ENCODE results near the gene ADCK1. TPM values are rescaled to one million over a fixed set of nuclear protein-coding genes. Genes with fewer than 3 reads are reported as not detected.
A peak's percentile ranks its signal among the peaks of the same experiment; 100 is the strongest.
"Not testable (repeated sequence)": the region's sequence is repeated elsewhere in the genome, so short reads cannot be mapped to it uniquely, and the experiment has no call there.

Gene ADCK1
- total RNA-seq, 4 donors from 2014 or later: 6.0 to 16.0 (median 9.0) TPM

DNA sequence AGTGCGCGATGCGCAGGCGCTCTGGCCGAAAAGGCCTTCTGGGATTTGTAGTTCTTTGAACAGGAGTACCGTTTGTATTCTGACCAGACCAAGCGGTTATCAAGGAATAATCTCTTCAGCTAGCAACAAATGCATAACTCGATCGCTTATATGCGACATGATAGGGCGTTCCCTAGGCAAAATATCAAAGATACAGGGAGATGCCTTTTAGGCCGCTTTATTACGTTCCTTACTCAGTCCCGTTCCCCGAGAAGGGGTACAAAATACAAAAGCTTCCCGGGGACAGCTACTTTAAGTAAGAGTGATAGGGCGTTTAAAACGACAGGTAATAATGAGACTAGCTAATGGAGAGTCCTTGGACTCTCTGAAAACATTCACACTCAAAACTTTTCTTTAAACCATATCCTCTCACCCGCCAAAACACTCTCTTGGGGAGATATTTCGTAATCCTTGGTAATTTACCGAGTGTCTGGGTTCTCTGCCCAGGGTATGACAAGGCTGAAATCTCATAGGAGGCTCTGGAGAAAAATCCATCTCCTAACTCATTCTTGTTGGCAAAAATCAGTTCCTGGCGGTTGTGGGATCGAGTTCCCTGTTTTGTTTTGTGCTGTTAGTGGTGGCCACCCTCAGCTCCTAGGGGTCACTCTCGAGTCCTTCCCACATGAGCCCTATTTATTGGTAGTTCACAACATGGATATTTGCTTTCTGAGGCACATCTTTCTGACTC, 38.5 kb upstream of the ADCK1 start:
- Histone ChIP-seq H3K4me1 (peaks cover 29% of the 10 kb centered on the region), H3K27me3 (no peaks in the 10 kb centered on the region), H3K27ac (peak overlapping the region; percentile 94), H3K36me3 (no peaks in the 10 kb centered on the region), H3K9me3 (no peaks in the 10 kb centered on the region), H3K4me3 (peak overlapping the region; percentile 97)
- TF ChIP-seq POLR2AphosphoS5 (IDR thresholded peaks at IDR 0.05) (no peak), POLR2A (IDR thresholded peaks at IDR 0.05) (no peak), EP300 (IDR thresholded peaks at IDR 0.05) (no peak)
- TF ChIP-seq, protein P1, sequence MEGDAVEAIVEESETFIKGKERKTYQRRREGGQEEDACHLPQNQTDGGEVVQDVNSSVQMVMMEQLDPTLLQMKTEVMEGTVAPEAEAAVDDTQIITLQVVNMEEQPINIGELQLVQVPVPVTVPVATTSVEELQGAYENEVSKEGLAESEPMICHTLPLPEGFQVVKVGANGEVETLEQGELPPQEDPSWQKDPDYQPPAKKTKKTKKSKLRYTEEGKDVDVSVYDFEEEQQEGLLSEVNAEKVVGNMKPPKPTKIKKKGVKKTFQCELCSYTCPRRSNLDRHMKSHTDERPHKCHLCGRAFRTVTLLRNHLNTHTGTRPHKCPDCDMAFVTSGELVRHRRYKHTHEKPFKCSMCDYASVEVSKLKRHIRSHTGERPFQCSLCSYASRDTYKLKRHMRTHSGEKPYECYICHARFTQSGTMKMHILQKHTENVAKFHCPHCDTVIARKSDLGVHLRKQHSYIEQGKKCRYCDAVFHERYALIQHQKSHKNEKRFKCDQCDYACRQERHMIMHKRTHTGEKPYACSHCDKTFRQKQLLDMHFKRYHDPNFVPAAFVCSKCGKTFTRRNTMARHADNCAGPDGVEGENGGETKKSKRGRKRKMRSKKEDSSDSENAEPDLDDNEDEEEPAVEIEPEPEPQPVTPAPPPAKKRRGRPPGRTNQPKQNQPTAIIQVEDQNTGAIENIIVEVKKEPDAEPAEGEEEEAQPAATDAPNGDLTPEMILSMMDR (IDR thresholded peaks at IDR 0.05): no peak
- 1% methylated on average over 24 of the region's 24 CpGs for WGBS
- no peak for DNase-seq (ENCODE audit: low spot score in 2 of 2)

- H3K36me3 ChIP-seq: no peaks in the 10 kb centered on the region
- H3K4me1 ChIP-seq: peaks cover 28% of the 10 kb centered on the region
- no peaks in the 10 kb centered on the region for H3K9me3 ChIP-seq
- H3K27ac ChIP-seq: no peak overlapping the region
- no peak overlapping the region for H3K4me3 ChIP-seq
- DNase-seq (ENCODE audit: low spot score in 2 of 2): no peak
- no peaks in the 10 kb centered on the region for H3K27me3 ChIP-seq
- 61% methylated on average over 1 of the region's 1 CpG for WGBS
- TF ChIP-seq POLR2AphosphoS5 (IDR thresholded peaks at IDR 0.05): no peak
- no peak for TF ChIP-seq POLR2A (IDR thresholded peaks at IDR 0.05)
- TF ChIP-seq EP300 (IDR thresholded peaks at IDR 0.05): no peak
- TF ChIP-seq, protein P1 (IDR thresholded peaks at IDR 0.05): no peak
These were observed 36.6 kb upstream of the ADCK1 start for GRCh38 chr14:77763316-77763715.

DNA sequence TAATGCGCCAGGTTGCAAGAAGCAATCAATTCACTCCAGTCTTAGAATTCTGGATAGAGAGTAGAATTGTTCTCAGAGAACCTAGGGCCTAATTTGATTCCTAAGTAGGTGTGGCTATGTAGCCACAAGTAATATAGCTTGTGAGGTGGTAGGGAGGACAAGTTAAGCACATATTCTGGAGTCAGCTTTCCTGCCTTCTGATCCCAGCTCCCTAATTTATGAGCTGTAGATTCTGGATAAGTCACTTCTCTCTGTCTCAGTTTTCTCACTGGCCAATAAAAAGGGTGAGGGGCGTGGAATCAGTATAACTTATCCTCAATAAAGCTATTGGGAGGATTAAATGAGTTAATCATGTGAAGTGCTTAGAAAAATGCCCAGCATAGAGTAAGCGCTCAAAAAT, 35.9 kb upstream of the ADCK1 start:
- Histone ChIP-seq H3K4me1 (peaks cover 21% of the 10 kb centered on the region), H3K4me3 (no peak overlapping the region), H3K9me3 (no peaks in the 10 kb centered on the region), H3K36me3 (no peaks in the 10 kb centered on the region), H3K27me3 (no peaks in the 10 kb centered on the region), H3K27ac (no peak overlapping the region)
- TF ChIP-seq, protein P1 (IDR thresholded peaks at IDR 0.05): no peak
- TF ChIP-seq POLR2AphosphoS5 (IDR thresholded peaks at IDR 0.05): no peak
- no peak for TF ChIP-seq EP300 (IDR thresholded peaks at IDR 0.05)
- TF ChIP-seq POLR2A (IDR thresholded peaks at IDR 0.05): no peak
- WGBS: 89% methylated on average over 3 of the region's 3 CpGs
- no peak for DNase-seq (ENCODE audit: low spot score in 2 of 2)

DNA sequence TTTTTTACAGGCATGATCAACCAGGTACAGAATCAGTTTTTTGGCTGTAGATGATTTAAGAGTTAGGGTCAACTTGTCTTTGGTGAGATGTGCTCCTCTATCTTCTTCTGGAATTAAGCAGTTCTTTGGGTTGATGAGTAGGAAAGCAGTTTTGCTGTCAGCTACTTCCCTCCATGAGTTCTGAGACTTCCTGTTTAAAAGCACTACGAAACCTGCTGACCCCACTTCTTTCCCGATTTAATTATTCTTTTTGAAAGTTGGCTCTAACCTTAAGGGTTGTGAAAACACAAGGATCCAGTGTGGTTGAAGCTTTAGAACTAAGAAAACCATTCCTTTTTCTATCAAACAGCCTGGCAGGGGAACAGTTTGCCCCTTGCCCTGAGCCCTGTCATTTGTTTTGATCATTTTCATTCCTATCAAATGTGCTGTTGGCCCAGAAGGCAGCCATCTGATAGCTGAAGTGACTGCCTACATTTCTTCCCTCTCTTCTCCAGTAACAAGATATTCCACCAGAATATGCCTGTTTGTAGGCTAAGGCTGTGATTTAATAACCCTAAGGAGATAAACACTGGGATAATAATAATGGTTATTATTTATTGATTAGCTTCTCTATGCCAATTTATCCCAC, 31.4 kb upstream of the ADCK1 start:
- not testable (repeated sequence) for H3K27ac ChIP-seq; H3K4me1 ChIP-seq; H3K36me3 ChIP-seq; H3K27me3 ChIP-seq; H3K4me3 ChIP-seq; H3K9me3 ChIP-seq; DNase-seq (ENCODE audit: low spot score in 2 of 2)
- WGBS: 66% methylated on average over 2 of the region's 2 CpGs

DNA sequence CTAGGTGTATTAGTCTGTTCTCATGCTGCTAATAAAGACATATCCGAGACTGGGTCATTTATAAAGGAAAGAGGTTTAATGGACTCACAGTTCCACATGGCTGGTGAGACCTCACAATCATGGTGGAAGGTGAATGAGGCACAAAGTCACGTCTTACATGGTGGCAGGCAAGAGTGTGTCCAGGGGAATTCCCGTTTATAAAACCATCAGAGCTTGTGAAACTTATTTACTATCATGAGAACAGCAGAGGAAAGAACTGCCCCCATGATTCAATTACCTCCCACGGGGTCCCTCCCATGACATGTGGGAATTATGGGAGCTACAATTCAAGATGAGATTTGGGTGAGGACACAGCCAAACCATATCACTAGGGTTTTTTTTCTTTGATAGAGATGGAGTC, 25.9 kb upstream of the ADCK1 start:
- not testable (repeated sequence) for H3K36me3 ChIP-seq; H3K4me3 ChIP-seq; H3K27me3 ChIP-seq; H3K9me3 ChIP-seq; H3K4me1 ChIP-seq; DNase-seq (ENCODE audit: low spot score in 2 of 2); H3K27ac ChIP-seq
- 85% methylated on average over 4 of the region's 4 CpGs for WGBS

DNA sequence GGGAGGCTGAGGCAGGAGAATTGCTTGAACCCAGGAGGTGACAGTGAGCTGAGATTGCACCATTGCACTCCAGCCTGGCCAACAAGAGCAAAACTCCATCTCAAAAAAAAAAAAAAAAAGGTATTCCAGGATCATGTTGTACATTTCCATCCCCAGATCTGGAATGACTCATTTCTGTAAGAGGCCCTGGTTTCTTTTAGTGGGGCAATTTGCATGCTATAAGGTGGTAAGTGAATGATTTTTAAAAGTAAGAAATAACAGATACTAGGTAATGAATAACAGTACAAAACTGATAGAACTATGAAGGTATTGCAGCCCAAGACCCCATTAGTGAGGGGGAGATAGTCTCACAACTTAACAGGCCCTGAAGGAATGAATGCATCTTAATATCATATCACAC, 17.7 kb upstream of the ADCK1 start:
- Histone ChIP-seq H3K4me1 (no peaks in the 10 kb centered on the region), H3K36me3 (no peaks in the 10 kb centered on the region), H3K4me3 (no peak overlapping the region), H3K27ac (no peak overlapping the region), H3K27me3 (no peaks in the 10 kb centered on the region), H3K9me3 (no peaks in the 10 kb centered on the region)
- no peak for DNase-seq (ENCODE audit: low spot score in 2 of 2)
- no peak for TF ChIP-seq POLR2AphosphoS5 (IDR thresholded peaks at IDR 0.05)
- no peak for TF ChIP-seq EP300 (IDR thresholded peaks at IDR 0.05)
- TF ChIP-seq, protein P1 (IDR thresholded peaks at IDR 0.05): no peak
- TF ChIP-seq POLR2A (IDR thresholded peaks at IDR 0.05): no peak

Measured in suprapubic skin (tissue), 4 donors.